Measurements from ENCODE around the gene GNL3.
"Not testable (repeated sequence)": the region's sequence is repeated elsewhere in the genome, so short reads cannot be mapped to it uniquely, and the experiment has no call there.

Gene GNL3, protein sequence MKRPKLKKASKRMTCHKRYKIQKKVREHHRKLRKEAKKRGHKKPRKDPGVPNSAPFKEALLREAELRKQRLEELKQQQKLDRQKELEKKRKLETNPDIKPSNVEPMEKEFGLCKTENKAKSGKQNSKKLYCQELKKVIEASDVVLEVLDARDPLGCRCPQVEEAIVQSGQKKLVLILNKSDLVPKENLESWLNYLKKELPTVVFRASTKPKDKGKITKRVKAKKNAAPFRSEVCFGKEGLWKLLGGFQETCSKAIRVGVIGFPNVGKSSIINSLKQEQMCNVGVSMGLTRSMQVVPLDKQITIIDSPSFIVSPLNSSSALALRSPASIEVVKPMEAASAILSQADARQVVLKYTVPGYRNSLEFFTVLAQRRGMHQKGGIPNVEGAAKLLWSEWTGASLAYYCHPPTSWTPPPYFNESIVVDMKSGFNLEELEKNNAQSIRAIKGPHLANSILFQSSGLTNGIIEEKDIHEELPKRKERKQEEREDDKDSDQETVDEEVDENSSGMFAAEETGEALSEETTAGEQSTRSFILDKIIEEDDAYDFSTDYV

DNA sequence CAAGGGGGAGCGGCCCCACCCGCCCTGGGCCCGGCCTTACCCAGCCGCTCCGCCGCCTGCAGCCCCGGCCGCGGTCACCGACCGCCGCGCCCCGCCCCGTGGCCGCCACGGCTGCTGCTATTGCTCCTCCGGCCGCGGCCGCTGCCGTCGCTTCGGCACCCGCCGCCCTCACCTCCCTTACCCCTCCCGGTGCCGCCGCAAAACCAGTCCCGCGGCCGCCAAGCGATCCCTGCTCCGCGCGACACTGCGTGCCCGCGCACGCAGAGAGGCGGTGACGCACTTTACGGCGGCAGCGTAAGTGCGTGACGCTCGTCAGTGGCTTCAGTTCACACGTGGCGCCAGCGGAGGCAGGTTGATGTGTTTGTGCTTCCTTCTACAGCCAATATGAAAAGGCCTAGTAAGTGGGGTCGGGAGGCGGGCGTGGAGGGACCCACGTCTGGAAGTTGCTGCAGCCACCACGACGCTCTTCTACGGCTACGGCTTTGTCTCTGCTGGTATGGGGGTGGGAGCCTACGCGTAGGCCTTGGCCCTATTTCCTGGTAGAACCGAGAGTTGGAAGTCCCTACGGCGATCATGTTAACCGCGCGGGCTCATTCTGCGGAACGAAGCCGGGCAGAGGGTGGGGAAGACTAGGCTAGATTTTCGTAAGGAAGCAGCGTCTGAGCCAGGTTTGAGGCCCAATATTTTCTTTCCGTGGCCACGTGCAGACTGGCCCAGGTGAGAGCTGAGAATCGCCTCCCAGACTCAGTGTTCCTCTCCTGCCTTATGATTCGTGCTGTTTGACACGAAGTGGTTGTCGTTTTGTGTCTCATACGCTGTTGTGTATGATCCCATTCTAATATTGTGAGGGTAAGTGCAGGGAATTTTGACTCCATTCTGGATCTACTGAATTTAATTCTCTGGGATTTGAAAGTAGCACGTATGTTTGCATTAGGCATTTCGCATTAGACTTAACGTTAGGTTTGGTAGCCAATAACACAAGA lies at the start of gene GNL3, which contains the start of gene PBRM1:
Gene GNL3, plus strand, starts transcription at position 324 of the 983 bp plus-strand sequence. Its CDS starts 61 bp downstream, at position 385.
Gene PBRM1, minus strand, starts transcription at position 205 of the 983 bp plus-strand sequence.
- DNase-seq (ENCODE audit: low read depth in 2 of 2), result peak; percentile 75 to 78

- DNase-seq (ENCODE audit: low read depth in 2 of 2), result no peak
These were observed 49.2 kb upstream of the GNL3 start for GRCh38 chr3:52636673-52637072.

- DNase-seq (ENCODE audit: low read depth in 2 of 2), result no peak
These were observed 40.3 kb upstream of the GNL3 start for GRCh38 chr3:52645549-52645948.

DNA sequence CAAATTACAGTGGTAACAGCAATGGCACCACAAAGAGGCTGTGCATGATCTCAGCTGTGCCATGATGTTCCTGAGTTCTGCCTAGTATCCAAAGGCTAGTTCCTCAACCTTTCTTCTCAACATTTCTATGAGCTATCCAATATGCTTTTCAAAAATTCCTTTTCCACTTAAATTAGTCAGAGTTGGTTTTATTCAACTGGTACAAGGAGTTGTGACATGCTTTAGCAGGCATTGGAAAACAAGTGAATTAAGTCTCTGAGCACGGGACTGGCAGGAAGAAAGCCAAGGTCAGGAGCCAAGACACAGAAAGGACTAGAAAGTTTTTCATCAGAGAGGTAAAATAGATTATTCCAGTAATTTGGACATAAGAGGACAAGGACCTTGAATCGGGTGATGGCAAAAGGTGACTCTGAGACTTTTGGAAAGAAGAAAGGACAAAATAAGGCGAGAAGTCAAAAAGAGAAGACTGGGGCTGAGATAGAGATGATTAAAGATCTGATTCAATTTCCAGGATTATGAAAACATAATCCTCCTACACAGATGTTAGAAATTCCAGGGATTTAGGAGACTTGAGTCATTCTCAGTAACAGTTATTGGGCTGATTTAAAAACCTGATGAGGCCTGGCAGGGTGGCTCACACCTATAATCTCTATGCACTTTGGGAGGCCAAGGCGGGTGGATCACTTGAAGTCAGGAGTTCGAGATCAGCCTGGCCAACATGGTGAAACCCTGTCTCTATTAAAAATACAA lies 36.2 kb upstream of the GNL3 start:
- no peak for DNase-seq (ENCODE audit: low read depth in 2 of 2)

GRCh38 chr3:52650439-52650838 lies 35.4 kb upstream of the GNL3 start:
- DNase-seq (ENCODE audit: low read depth in 2 of 2), result no peak

DNA sequence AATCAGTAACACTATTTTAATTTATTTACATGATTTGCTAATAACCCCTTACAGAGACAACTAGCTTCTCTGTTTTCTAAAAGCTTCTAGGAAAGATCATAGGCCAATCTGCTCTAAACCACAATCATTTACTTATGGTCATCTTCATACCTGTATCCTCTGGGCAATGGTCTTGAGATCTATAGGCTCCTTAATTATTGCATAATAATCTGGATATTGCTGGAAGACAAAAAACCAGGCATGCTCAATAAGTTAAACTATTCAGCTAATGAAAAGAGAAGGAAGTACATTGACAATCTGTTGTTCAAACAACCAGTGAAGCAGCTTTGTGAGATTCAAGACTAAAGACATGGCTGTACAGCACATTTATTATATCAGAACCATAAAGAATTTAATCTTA lies 34.2 kb upstream of the GNL3 start:
- DNase-seq (ENCODE audit: low read depth in 2 of 2), result no peak

DNA sequence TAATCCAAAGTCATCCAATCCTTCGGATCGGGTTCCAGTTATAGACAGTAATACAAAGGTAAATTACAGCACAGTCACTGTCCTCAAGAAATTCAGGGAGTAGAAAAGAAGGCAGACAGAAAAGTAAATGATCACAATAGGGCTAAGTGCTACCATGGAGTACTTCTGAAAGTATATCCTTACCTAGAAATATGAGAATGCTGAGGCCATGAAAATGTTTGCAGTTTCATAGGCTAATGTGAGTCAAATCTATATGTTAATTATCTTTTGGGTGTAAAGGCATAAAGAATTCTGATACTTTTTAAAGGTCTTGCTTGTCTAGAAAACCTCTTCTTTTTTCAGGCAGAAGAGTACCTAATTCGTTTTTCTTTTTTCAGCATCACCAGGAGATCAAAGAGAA lies 29.9 kb upstream of the GNL3 start:
- no peak for DNase-seq (ENCODE audit: low read depth in 2 of 2)

GRCh38 chr3:52660046-52660445 lies 25.8 kb upstream of the GNL3 start:
- no peak for DNase-seq (ENCODE audit: low read depth in 2 of 2)

GRCh38 chr3:52663098-52663497 lies 22.7 kb upstream of the GNL3 start:
- no peak for DNase-seq (ENCODE audit: low read depth in 2 of 2)

- no peak for DNase-seq (ENCODE audit: low read depth in 2 of 2)
These were observed 15.0 kb upstream of the GNL3 start for GRCh38 chr3:52670621-52671521.

GRCh38 chr3:52671676-52672075 lies 14.2 kb upstream of the GNL3 start:
- DNase-seq (ENCODE audit: low read depth in 2 of 2), result no peak

DNA sequence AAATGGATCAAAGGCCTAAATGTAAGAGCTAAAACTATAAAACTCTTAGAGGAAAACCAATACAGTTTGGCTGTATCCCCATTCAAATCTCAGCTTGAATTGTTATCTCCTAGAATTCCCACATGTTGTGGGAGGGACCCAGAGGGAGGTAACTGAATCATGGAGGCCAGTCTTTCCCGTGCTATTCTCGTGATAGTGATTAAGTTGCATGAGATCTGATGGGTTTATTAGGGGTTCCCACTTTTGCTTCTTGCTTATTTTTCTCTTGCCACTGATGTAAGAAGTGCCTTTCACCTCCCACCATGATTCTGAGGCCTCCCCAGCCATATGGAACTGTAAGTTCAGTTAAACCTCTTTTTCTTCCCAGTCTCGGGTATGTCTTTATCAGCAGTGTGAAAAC lies 9.6 kb upstream of the GNL3 start:
- DNase-seq (ENCODE audit: low read depth in 2 of 2), result not testable (repeated sequence)

GRCh38 chr3:52678265-52679198 lies 7.3 kb upstream of the GNL3 start:
- DNase-seq (ENCODE audit: low read depth in 2 of 2), result no peak

- DNase-seq (ENCODE audit: low read depth in 2 of 2), result no peak
These were observed 6.7 kb upstream of the GNL3 start for GRCh38 chr3:52679199-52679538.

DNA sequence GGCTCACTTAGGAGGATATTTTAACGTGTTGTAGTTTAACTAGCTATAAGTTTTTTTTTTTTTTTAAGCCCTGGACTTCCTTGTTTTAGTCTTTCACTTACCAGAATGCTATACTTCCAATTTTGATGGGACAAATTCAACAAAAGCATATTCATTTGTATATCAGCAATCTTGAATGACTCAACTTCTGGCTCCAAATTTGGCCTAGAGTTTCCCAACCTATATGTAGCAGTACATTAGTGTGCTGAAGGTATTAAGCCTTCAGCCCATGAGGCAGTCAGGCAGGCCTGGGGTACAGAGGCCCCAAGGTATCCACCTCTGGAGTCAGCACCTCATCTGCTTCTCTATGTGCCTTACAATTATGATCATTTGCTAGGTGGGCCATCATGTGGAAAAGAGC lies 6.0 kb upstream of the GNL3 start:
- no peak for DNase-seq (ENCODE audit: low read depth in 2 of 2)

DNA sequence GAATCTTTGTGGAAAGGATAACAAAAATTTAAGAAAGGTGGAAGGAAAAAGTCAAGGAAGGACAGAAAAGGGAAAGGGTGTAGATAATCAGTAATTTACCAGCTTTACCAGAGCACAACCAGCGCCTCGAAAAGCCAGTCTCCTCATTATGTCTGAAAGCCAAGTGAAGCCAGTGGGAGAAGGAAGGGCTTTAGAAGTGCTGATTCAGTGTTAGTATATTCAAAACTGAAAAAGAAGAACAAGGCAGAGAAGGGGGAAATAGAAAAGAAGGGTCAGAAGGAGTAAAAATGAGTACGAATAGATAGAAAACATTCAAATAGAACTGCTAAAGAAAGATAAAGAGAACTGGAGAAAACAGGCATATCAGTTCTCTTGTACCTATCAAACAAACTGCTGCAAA lies 4.2 kb upstream of the GNL3 start:
- no peak for DNase-seq (ENCODE audit: low read depth in 2 of 2)

- no peak for DNase-seq (ENCODE audit: low read depth in 2 of 2)
These were observed 3.8 kb upstream of the GNL3 start for GRCh38 chr3:52682016-52682415.

DNA sequence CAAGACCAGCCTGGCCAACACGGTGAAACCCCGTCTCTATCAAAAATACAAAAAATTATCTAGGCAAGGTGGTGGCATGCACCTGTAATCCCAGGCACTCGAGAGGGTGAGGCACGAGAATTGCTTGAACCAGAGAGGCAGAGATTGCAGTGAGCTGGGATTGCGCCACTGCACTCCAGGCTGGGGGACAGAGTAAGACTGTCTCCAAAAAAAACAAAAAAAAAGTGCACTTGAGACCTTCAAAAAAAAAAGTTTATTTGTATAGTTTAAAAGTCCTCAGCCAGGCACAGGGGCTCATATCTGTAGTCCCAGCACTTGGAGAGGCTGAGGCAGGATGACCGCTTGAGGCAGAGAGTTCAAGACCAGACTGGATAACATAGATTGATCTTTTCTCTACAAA lies 2.2 kb upstream of the GNL3 start:
- DNase-seq (ENCODE audit: low read depth in 2 of 2), result no peak

DNA sequence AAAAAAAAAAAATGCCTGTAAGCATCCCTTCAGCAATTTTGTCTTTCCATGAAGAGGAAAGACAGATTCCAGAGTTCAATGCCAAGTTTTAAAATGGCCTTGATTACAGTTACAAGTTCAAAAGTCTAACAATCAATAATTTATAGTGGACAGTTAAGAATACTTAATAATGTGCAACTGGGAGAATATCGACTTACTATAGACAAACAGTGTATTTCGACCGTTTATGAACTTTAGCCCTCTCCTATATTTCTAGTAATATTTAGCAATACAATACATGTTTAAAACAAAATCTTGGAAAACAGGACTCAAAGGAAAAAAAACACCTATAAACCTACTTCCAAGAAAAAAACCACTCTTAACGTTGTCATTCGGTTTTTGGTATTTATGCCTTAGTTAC lies 1.6 kb upstream of the GNL3 start:
- DNase-seq (ENCODE audit: low read depth in 2 of 2), result no peak

Measured in stimulated activated CD4-positive, alpha-beta T cell treated with anti-CD3 and anti-CD28 coated beads, Interleukin-1b, Interleukin-23, amount 100 ng/mL, for 1 hour (primary cell).